Lung (tissue), 12 donors: ENCODE measurements around the gene RNF7. TPM values are rescaled to one million over a fixed set of nuclear protein-coding genes. Genes with fewer than 3 reads are reported as not detected.
"Not testable (repeated sequence)": the region's sequence is repeated elsewhere in the genome, so short reads cannot be mapped to it uniquely, and the experiment has no call there.

ENCODE experiments used
- ATAC-seq: fragments of 200-7000 bp; cut with Tn5 transposase; one replicate; pipeline ENCODE4 v1.9.1; 2020; ENCODE audit warnings: moderate number of reproducible peaks; ENCODE audit not compliant: insufficient read depth, low FRiP score
- DNase-seq, 3 donors: peaks; one replicate each; pipeline ENCODE4 v3.0.0-alpha.2; 2013 to 2017
- H3K27ac ChIP-seq, 2 donors: one replicate each; pipeline ENCODE4 v1.5.1; 2013; ENCODE audit warnings: mild to moderate bottlenecking in 2 of 2, moderate library complexity in 2 of 2, control low read depth in 1 of 2, inconsistent platforms in 1 of 2, low read depth in 1 of 2, low read length in 1 of 2
- H3K27me3 ChIP-seq, 3 donors: one replicate each; pipeline ENCODE4 v1.5.1; 2013; ENCODE audit warnings: low read length in 2 of 3; ENCODE audit not compliant: control insufficient read depth in 3 of 3, insufficient read depth in 3 of 3
- H3K36me3 ChIP-seq, 4 donors: one replicate each; pipeline ENCODE4 v1.5.1; 2013; ENCODE audit warnings: low read length in 4 of 4, mild to moderate bottlenecking in 1 of 4, moderate library complexity in 1 of 4; ENCODE audit not compliant: control insufficient read depth in 4 of 4, insufficient read depth in 4 of 4
- H3K4me1 ChIP-seq, 5 donors: one replicate each; pipeline ENCODE4 v1.5.1; 2013; ENCODE audit warnings: low read length in 5 of 5, mild to moderate bottlenecking in 2 of 5, moderate library complexity in 1 of 5; ENCODE audit not compliant: control insufficient read depth in 5 of 5, insufficient read depth in 5 of 5
- H3K4me3 ChIP-seq: one replicate; pipeline ENCODE4 v1.5.1; 2013; ENCODE audit warnings: mild to moderate bottlenecking, control low read depth, moderate library complexity
- H3K9ac ChIP-seq, 2 donors: one replicate each; pipeline ENCODE4 v1.5.1; 2013; ENCODE audit warnings: low read length in 2 of 2, control low read depth in 1 of 2; ENCODE audit not compliant: insufficient read depth in 1 of 2
- H3K9me3 ChIP-seq, 4 donors: one replicate each; pipeline ENCODE4 v1.5.1; 2013; ENCODE audit warnings: low read length in 3 of 4, mild to moderate bottlenecking in 1 of 4, moderate library complexity in 1 of 4; ENCODE audit not compliant: control insufficient read depth in 4 of 4, insufficient read depth in 3 of 4
- WGBS, 2 donors: extraction: QIAGEN DNeasy Blood & Tissue Kit; methylation state at CpG; one replicate each; pipeline ENCODE4 v1.1.7; 2013; 5-methylcytosine and 5-hydroxymethylcytosine counted together
- polyA plus RNA-seq, 2 donors: library from polyadenylated mRNA; stranded (reverse); fragments of 200-250 nt; gene quantifications; one replicate each; pipeline ENCODE4 v1.2.1, GENCODE V29; 2013
- total RNA-seq, 2 donors: library from RNA; depleted of rRNA in 1 of 2; stranded (reverse); fragments of >200 nt in 1 of 2; gene quantifications; one replicate each; pipeline ENCODE4 v1.2.1, GENCODE V29; 2014 to 2021
- TF ChIP-seq, protein P1 (sequence below): IDR thresholded peaks from 2 replicates; pipeline ENCODE4 v1.5.1; 2012; ENCODE audit warnings: mild to moderate bottlenecking; ENCODE audit errors: control extremely low read depth, extremely low read depth
- donor health status: control.
- donor health status: control.
- donor health status: Bipolar disorder and iron deficiency.
- donor health status: healthy.
- donor health status: DM: yes; HTN: yes; CAD: no.

The RNF7 gene
- total and polyA plus RNA-seq, 4 donors = 41.0 to 180 (median 86.2) TPM

DNA sequence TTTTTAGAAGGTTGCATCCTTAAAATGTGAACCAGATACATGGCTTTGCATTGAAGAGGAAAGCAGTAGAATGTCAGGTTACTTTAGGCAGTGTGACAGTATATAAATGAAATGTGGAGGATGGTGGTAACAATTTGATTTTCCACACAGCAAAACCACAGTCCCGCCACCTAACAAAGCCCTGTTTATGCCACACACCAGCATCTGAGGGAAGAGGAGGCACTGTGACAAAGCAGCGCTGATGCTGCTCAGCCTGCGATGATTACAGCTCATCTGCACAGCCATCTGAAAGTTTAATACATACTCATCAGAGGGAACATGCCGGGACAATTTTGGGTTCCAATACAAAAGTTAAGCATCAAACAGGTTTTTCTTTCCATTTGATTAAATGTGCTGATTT lies 8.9 kb downstream of the RNF7 start:
- DNase-seq (no peak), ATAC-seq (no peak)
- TF ChIP-seq, protein P1, sequence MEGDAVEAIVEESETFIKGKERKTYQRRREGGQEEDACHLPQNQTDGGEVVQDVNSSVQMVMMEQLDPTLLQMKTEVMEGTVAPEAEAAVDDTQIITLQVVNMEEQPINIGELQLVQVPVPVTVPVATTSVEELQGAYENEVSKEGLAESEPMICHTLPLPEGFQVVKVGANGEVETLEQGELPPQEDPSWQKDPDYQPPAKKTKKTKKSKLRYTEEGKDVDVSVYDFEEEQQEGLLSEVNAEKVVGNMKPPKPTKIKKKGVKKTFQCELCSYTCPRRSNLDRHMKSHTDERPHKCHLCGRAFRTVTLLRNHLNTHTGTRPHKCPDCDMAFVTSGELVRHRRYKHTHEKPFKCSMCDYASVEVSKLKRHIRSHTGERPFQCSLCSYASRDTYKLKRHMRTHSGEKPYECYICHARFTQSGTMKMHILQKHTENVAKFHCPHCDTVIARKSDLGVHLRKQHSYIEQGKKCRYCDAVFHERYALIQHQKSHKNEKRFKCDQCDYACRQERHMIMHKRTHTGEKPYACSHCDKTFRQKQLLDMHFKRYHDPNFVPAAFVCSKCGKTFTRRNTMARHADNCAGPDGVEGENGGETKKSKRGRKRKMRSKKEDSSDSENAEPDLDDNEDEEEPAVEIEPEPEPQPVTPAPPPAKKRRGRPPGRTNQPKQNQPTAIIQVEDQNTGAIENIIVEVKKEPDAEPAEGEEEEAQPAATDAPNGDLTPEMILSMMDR = no peak
- peaks cover 0 to 6% (median 1%) of the 10 kb centered on the region in 5 donors for H3K4me1 ChIP-seq
- no peaks in the 10 kb centered on the region for H3K27me3 ChIP-seq
- no peak overlapping the region for H3K27ac ChIP-seq
- H3K9ac ChIP-seq = no peak overlapping the region
- 96% methylated on average over 4 of the region's 4 CpGs for WGBS, 2 donors
- H3K9me3 ChIP-seq = no peaks in the 10 kb centered on the region
- no peak overlapping the region for H3K4me3 ChIP-seq
- peaks cover 13 to 23% (median 17%) of the 10 kb centered on the region in 4 donors for H3K36me3 ChIP-seq

DNA sequence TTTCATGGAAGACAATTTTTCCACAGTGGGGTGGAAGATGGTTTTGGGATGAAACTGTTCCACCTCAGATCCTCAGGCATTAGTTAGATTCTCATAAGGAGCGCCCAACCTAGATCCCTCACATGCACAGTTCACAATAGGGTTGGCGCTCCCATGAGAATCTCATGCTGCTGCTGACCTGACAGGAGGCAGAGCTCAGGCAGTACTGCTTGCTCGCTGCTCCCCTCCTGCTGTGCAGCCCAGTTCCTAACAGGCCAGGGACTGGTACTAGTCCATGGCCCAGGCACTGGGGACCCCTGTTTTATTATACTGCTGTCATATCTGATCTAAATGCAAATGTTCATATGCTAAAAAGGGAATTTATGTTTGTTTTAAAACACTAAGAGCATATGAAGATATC lies 15.3 kb downstream of the RNF7 start:
- TF ChIP-seq, protein P1 = no peak
- no peaks in the 10 kb centered on the region for H3K27me3 ChIP-seq
- 95 to 97% methylated on average over 3 of the region's 3 CpGs for WGBS, 2 donors

DNA sequence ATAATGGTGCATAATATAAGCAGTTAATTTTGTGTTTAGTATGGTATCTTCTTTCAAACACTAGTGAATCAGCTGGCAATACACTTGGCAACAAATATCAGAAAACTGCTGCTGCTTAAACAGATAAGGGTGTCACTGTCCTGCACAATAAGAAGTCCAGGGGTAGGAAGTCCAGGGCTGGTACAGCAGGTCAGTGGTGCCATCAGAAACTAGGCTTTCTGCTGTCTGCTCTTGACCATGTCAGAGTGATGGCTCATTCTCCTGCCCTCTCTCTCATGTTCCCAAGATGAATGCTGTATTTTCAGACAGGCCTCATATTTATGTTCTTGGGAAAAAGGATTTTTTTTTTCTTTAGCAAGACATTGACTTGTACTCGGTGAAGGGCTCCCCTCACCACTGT lies 15.9 kb downstream of the RNF7 start:
- H3K9me3 ChIP-seq = no peaks in the 10 kb centered on the region
- no peaks in the 10 kb centered on the region for H3K27me3 ChIP-seq
- TF ChIP-seq, protein P1 = no peak
- no peaks in the 10 kb centered on the region for H3K4me1 ChIP-seq
- H3K27ac ChIP-seq = no peak overlapping the region
- H3K36me3 ChIP-seq = peaks cover under 1 to 9% (median 5%) of the 10 kb centered on the region in 4 donors
- no peak for ATAC-seq
- no peak for DNase-seq
- 88 to 100% methylated on average over 1 of the region's 1 CpG for WGBS, 2 donors
- H3K9ac ChIP-seq = no peak overlapping the region
- no peak overlapping the region for H3K4me3 ChIP-seq

More for the DNA sequence above, 15.3 kb downstream of the RNF7 start:
- ATAC-seq (no peak), DNase-seq (no peak)
- Histone ChIP-seq H3K4me3 (no peak overlapping the region), H3K9me3 (no peaks in the 10 kb centered on the region), H3K27ac (no peak overlapping the region), H3K4me1 (no peaks in the 10 kb centered on the region), H3K36me3 (peaks cover 2 to 9% (median 6%) of the 10 kb centered on the region in 4 donors), H3K9ac (no peak overlapping the region)

DNA sequence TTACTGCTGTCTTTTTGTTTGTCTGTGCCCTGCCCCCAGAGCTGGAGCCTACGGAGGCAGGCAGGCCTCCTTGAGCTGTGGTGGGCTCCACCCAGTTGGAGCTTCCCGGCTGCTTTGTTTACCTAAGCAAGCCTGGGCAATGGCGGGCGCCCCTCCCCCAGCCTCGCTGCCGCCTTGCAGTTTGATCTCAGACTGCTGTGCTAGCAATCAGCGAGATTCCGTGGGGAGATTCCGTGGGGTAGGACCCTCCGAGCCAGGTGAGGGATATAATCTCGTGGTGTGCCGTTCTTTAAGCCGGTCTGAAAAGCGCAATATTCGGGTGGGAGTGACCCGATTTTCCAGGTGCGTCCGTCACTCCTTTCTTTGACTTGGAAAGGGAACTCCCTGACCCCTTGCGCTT lies 24.5 kb downstream of the RNF7 start:
- H3K36me3 ChIP-seq, ATAC-seq, H3K9me3 ChIP-seq, H3K9ac ChIP-seq, DNase-seq, H3K27ac ChIP-seq, H3K27me3 ChIP-seq, H3K4me3 ChIP-seq: not testable (repeated sequence)
- H3K4me1 ChIP-seq = peaks cover 0 to 13% (median 4%) of the 10 kb centered on the region in 5 donors
- 78 to 83% methylated on average over 14 to 17 of the region's 19 CpGs for WGBS, 2 donors
